Upper lobe of left lung (tissue), 6 donors: ENCODE data around the gene PPP6R3. TPM values are rescaled to one million over a fixed set of nuclear protein-coding genes. Genes with fewer than 3 reads are reported as not detected.

ENCODE experiments used
- ATAC-seq, 2 donors: fragments of 200-7000 bp; cut with Tn5 transposase; one replicate each; pipeline ENCODE4 v1.9.1; 2022; ENCODE audit warnings: mild to moderate bottlenecking in 2 of 2, moderate library complexity in 2 of 2; ENCODE audit not compliant: low FRiP score in 2 of 2
- DNase-seq, 2 donors: peaks; one replicate each; pipeline ENCODE4 v3.0.0-alpha.2; 2019 to 2020
- H3K27ac ChIP-seq, 4 donors: fragments of 200-600 bp; sonication (generic); one replicate each; pipeline ENCODE4 v1.5.1; 2016 to 2019
- H3K27me3 ChIP-seq, 4 donors: fragments of 200-600 bp; sonication (generic); one replicate each; pipeline ENCODE4 v1.5.1; 2017 to 2019
- H3K36me3 ChIP-seq, 4 donors: fragments of 200-600 bp; sonication (generic); one replicate each; pipeline ENCODE4 v1.5.1; 2016 to 2019
- H3K4me1 ChIP-seq, 4 donors: fragments of 200-600 bp; sonication (generic); one replicate each; pipeline ENCODE4 v1.5.1; 2018 to 2019
- H3K4me3 ChIP-seq, 4 donors: fragments of 200-600 bp; sonication (generic); one replicate each; pipeline ENCODE4 v1.5.1; 2017 to 2019; ENCODE audit warnings: mild to moderate bottlenecking in 2 of 4, moderate library complexity in 1 of 4
- H3K9me3 ChIP-seq, 4 donors: fragments of 200-600 bp; sonication (generic); one replicate each; pipeline ENCODE4 v1.5.1; 2018 to 2019
- CTCF ChIP-seq, 6 experiments: fragments of 450-650 bp in 4 of 6; fragments of 200-600 bp in 2 of 6; sonication (generic) in 2 of 6; IDR thresholded peaks; one replicate each; pipeline ENCODE4 v1.5.1; 2016 to 2019; ENCODE audit warnings: antibody characterized with exemption in 6 of 6
- EP300 ChIP-seq, 4 donors: sonication (generic); formaldehyde crosslinking; IDR thresholded peaks; one replicate each; pipeline ENCODE4 v1.5.1; 2017; ENCODE audit warnings: antibody characterized with exemption in 4 of 4, control low read depth in 2 of 4
- POLR2A ChIP-seq, 4 donors: fragments of 450-650 bp; IDR thresholded peaks; one replicate each; pipeline ENCODE4 v1.5.1; 2016 to 2017; ENCODE audit warnings: antibody characterized with exemption in 4 of 4, mild to moderate bottlenecking in 2 of 4
- POLR2AphosphoS5 ChIP-seq, 2 donors: sonication (generic); formaldehyde crosslinking; IDR thresholded peaks; one replicate each; pipeline ENCODE4 v1.5.1; 2017; ENCODE audit warnings: antibody characterized with exemption in 2 of 2
- WGBS, 2 donors: methylation state at CpG; one replicate each; pipeline ENCODE4 v1.1.5; 2017 to 2018; 5-methylcytosine and 5-hydroxymethylcytosine counted together
- total RNA-seq, 6 donors: library from RNA; depleted of rRNA in 4 of 6; stranded (reverse); fragments of >200 nt in 4 of 6; gene quantifications; one replicate each; pipeline versions ENCODE4 v1.1.0 to v1.2.1, GENCODE V29; 2016 to 2021
- donor health status: DM: no; HTN: no; CAD: no; lungs with moderate emphysema.
- donor health status: DM: no; HTN: yes; CAD: no; lungs with severe emphysema.

PPP6R3 gene
- total RNA-seq, 6 donors from 2014 or later = 75.7 to 195 (median 114) TPM

- no peak for TF ChIP-seq POLR2A (IDR thresholded peaks at IDR 0.05)
- no peak for TF ChIP-seq POLR2AphosphoS5 (IDR thresholded peaks at IDR 0.05)
- no peak for TF ChIP-seq CTCF (IDR thresholded peaks at IDR 0.05)
- no peak for TF ChIP-seq EP300 (IDR thresholded peaks at IDR 0.05)
- H3K9me3 ChIP-seq = no peaks in the 10 kb centered on the region
- H3K4me1 ChIP-seq = no peaks in the 10 kb centered on the region
- H3K27ac ChIP-seq = no peak overlapping the region
- no peaks in the 10 kb centered on the region for H3K27me3 ChIP-seq
- WGBS, 2 donors = 75 to 90% methylated on average over 11 to 12 of the region's 12 CpGs
- no peak overlapping the region for H3K4me3 ChIP-seq
- no peak for ATAC-seq
- no peaks in the 10 kb centered on the region for H3K36me3 ChIP-seq
- peak in 1 of 2 donors; percentile 40 for DNase-seq
Observed at GRCh38 chr11:68652683-68653156, 192.2 kb downstream of the PPP6R3 start.

- H3K4me3 ChIP-seq = no peak overlapping the region
Observed at GRCh38 chr11:68653486-68654430, 193.2 kb downstream of the PPP6R3 start.

GRCh38 chr11:68654978-68655377 is 194.4 kb downstream of the PPP6R3 start:
- no peaks in the 10 kb centered on the region for H3K36me3 ChIP-seq
- ATAC-seq = no peak
- H3K4me3 ChIP-seq = no peak overlapping the region
- no peak for TF ChIP-seq POLR2A (IDR thresholded peaks at IDR 0.05)
- TF ChIP-seq EP300 (IDR thresholded peaks at IDR 0.05) = no peak
- no peak for TF ChIP-seq CTCF (IDR thresholded peaks at IDR 0.05)
- no peak for TF ChIP-seq POLR2AphosphoS5 (IDR thresholded peaks at IDR 0.05)
- H3K9me3 ChIP-seq = no peaks in the 10 kb centered on the region
- H3K27ac ChIP-seq = no peak overlapping the region
- H3K4me1 ChIP-seq = peaks cover 0 to 4% (median 2%) of the 10 kb centered on the region in 4 donors
- no peaks in the 10 kb centered on the region for H3K27me3 ChIP-seq
- 89 to 90% methylated on average over 8 of the region's 8 CpGs for WGBS, 2 donors
- no peak for DNase-seq

More at GRCh38 chr11:68653486-68654430, 193.2 kb downstream of the PPP6R3 start:
- no peaks in the 10 kb centered on the region for H3K9me3 ChIP-seq
- H3K27me3 ChIP-seq = no peaks in the 10 kb centered on the region
- no peaks in the 10 kb centered on the region for H3K36me3 ChIP-seq
- 77 to 89% methylated on average over 18 to 24 of the region's 24 CpGs for WGBS, 2 donors
- DNase-seq (peak in 1 of 2 donors; percentile 64), ATAC-seq (no peak)
- no peak overlapping the region for H3K27ac ChIP-seq
- TF ChIP-seq EP300 (IDR thresholded peaks at IDR 0.05) (no peak), POLR2AphosphoS5 (IDR thresholded peaks at IDR 0.05) (no peak), CTCF (IDR thresholded peaks at IDR 0.05) (no peak), POLR2A (IDR thresholded peaks at IDR 0.05) (no peak)
- H3K4me1 ChIP-seq = no peaks in the 10 kb centered on the region

- no peak overlapping the region for H3K4me3 ChIP-seq
- DNase-seq = no peak
- 69 to 82% methylated on average over 4 to 7 of the region's 7 CpGs for WGBS, 2 donors
- H3K9me3 ChIP-seq = no peaks in the 10 kb centered on the region
- H3K4me1 ChIP-seq = peaks cover 0 to 4% (median 2%) of the 10 kb centered on the region in 4 donors
- no peak for ATAC-seq
- TF ChIP-seq EP300 (IDR thresholded peaks at IDR 0.05) (no peak), POLR2A (IDR thresholded peaks at IDR 0.05) (no peak), CTCF (IDR thresholded peaks at IDR 0.05) (no peak), POLR2AphosphoS5 (IDR thresholded peaks at IDR 0.05) (no peak)
- H3K27me3 ChIP-seq = no peaks in the 10 kb centered on the region
- H3K36me3 ChIP-seq = no peaks in the 10 kb centered on the region
- H3K27ac ChIP-seq = no peak overlapping the region
Observed at GRCh38 chr11:68655406-68655805, 194.9 kb downstream of the PPP6R3 start.
